ENCODE results near the gene ABCG5.

- TF ChIP-seq CTCF (IDR thresholded peaks at IDR 0.05; ENCODE audit: insufficient read depth, low read length) (no peak), REST (IDR thresholded peaks at IDR 0.05; ENCODE audit: insufficient replicate concordance, low read depth) (no peak)
Measured at GRCh38 chr2:43812947-43813346, 25.7 kb downstream of the ABCG5 start.

All from HL-60 (cell line).